K562 (cell line): ENCODE measurements around the gene ZBTB22. TPM values are rescaled to one million over a fixed set of nuclear protein-coding genes. Genes with fewer than 3 reads are reported as not detected.

Experiments
- C11orf30 ChIP-seq: fragments of 450-650 bp; IDR thresholded peaks from 2 replicates; pipeline ENCODE4 v1.6.1; 2016; ENCODE audit warnings: low read depth, mild to moderate bottlenecking
- COPS2 ChIP-seq: fragments of 450-650 bp; conservative IDR thresholded peaks from 2 replicates; pipeline ENCODE4 v1.6.1; 2016; ENCODE audit warnings: mild to moderate bottlenecking, moderate library complexity
- CREM ChIP-seq: IDR thresholded peaks from 2 replicates; pipeline ENCODE4 v1.6.1; 2014; ENCODE audit warnings: antibody characterized with exemption, low read depth
- CSDE1 ChIP-seq, 2 experiments: fragments of 450-650 bp; IDR thresholded peaks; 2 replicates each; pipeline ENCODE4 v1.6.1; 2016; ENCODE audit warnings: mild to moderate bottlenecking in 1 of 2
- ETS2 ChIP-seq: IDR thresholded peaks from 2 replicates; pipeline ENCODE4 v1.6.1; 2016; ENCODE audit warnings: borderline replicate concordance, missing genetic modification characterization, mild to moderate bottlenecking, moderate library complexity, missing compliant biosample characterization; ENCODE audit not compliant: poor library complexity, severe bottlenecking
- ETV6 ChIP-seq, 3 experiments: fragments of 150-350 bp in 1 of 3; sonication (generic) in 1 of 3; formaldehyde crosslinking in 1 of 3; IDR thresholded peaks; 2 replicates each; pipeline versions ENCODE4 v1.6.1 to v1.8.0; 2014 to 2022; ENCODE audit warnings: borderline replicate concordance in 2 of 3, low read depth in 2 of 3, antibody characterized with exemption in 1 of 3, low read length in 1 of 3, mild to moderate bottlenecking in 1 of 3, missing genetic modification reagents in 1 of 3
- GABPB2 ChIP-seq: fragments of 250-450 bp; sonication (Bioruptor Pico); conservative IDR thresholded peaks from 2 replicates; pipeline ENCODE4 v1.5.1; 2021; ENCODE audit warnings: mild to moderate bottlenecking
- HNRNPK ChIP-seq: fragments of 200-400 bp; formaldehyde crosslinking; IDR thresholded peaks from one replicate; pipeline ENCODE4 v1.6.1; 2018; ENCODE audit warnings: mild to moderate bottlenecking, low read depth, low read length; ENCODE audit not compliant: poor library complexity, severe bottlenecking
- LCOR ChIP-seq: sonication (generic); formaldehyde crosslinking; IDR thresholded peaks from 2 replicates; pipeline ENCODE4 v1.8.0; 2022; ENCODE audit warnings: mild to moderate bottlenecking, missing genetic modification reagents
- MYC ChIP-seq, 2 experiments: fragments of 250-450 bp in 1 of 2; sonication (Bioruptor Pico) in 1 of 2; IDR thresholded peaks; 2 replicates each; pipeline versions ENCODE4 v1.5.1 to v1.6.1; 2012 to 2021; ENCODE audit warnings: low read depth in 2 of 2, borderline replicate concordance in 1 of 2, improper control_type of control experiment in 1 of 2, low read length in 1 of 2, mild to moderate bottlenecking in 1 of 2, moderate library complexity in 1 of 2
- RCOR1 ChIP-seq, 2 experiments: IDR thresholded peaks; 2 replicates each; pipeline ENCODE4 v1.6.1; 2012; ENCODE audit warnings: low read depth in 2 of 2, low read length in 2 of 2, borderline replicate concordance in 1 of 2, improper control_type of control experiment in 1 of 2
- RFX7 ChIP-seq: fragments of 250-450 bp; sonication (Bioruptor Pico); IDR thresholded peaks from 2 replicates; pipeline ENCODE4 v1.5.1; 2021; ENCODE audit warnings: mild to moderate bottlenecking
- TAF9B ChIP-seq: fragments of 450-650 bp; IDR thresholded peaks from 2 replicates; pipeline ENCODE4 v1.6.1; 2018; ENCODE audit warnings: mild to moderate bottlenecking; ENCODE audit not compliant: partially characterized antibody
- TARDBP ChIP-seq: fragments of 450-650 bp; IDR thresholded peaks from 2 replicates; pipeline ENCODE4 v1.6.1; 2016
- TEAD1 ChIP-seq, 2 experiments: fragments of 450-650 bp in 1 of 2; sonication (generic) in 1 of 2; formaldehyde crosslinking; IDR thresholded peaks; 2 replicates each; pipeline versions ENCODE4 v1.4.0 to v1.8.0; 2020 to 2022; ENCODE audit warnings: mild to moderate bottlenecking in 2 of 2, missing genetic modification reagents in 1 of 2
- ZC3H8 ChIP-seq: fragments of 450-650 bp; IDR thresholded peaks from 2 replicates; pipeline ENCODE4 v1.6.1; 2017
- ZNF282 ChIP-seq: sonication (generic); formaldehyde crosslinking; IDR thresholded peaks from 2 replicates; pipeline ENCODE4 v1.8.1; 2023; ENCODE audit warnings: missing genetic modification reagents
- ZNF57 ChIP-seq: fragments of 450-650 bp; formaldehyde crosslinking; IDR thresholded peaks from 2 replicates; pipeline ENCODE4 v1.4.0; 2020; ENCODE audit warnings: mild to moderate bottlenecking, moderate library complexity
- ZNF696 ChIP-seq: fragments of 250-450 bp; sonication (Bioruptor Pico); conservative IDR thresholded peaks from 2 replicates; pipeline ENCODE4 v1.4.0; 2020; ENCODE audit warnings: mild to moderate bottlenecking, moderate library complexity
- polyA plus RNA-seq, 8 experiments: library from polyadenylated mRNA; depleted of rRNA in 4 of 8; stranded (reverse) in 5 of 8; unstranded in 3 of 8; fragments of >200 nt; fragmentation: Nextera tagmentation in 2 of 8; fragmentation: Illumina TruSeq in 1 of 8; extraction: Ambion mirVana in 2 of 8; extraction: Trizol in 1 of 8; gene quantifications; 2 replicates each; pipeline versions ENCODE4 v1.2.1 to v1.2.3, GENCODE V29; 2011 to 2014; ENCODE audit warnings: inconsistent platforms in 1 of 8, missing spikeins in 1 of 8
- total RNA-seq, 7 experiments: library from RNA; depleted of rRNA in 6 of 7; stranded (reverse); fragments of >200 nt in 6 of 7; fragmentation: Illumina TruSeq in 2 of 7; extraction: Trizol in 2 of 7; gene quantifications; 2 replicates each; pipeline versions ENCODE4 v1.2.1 to v1.2.3, GENCODE V29; 2011 to 2021; ENCODE audit warnings: low replicate concordance in 1 of 7
- TF ChIP-seq, protein P1 (sequence below): sonication (generic); formaldehyde crosslinking; IDR thresholded peaks from 2 replicates; pipeline ENCODE4 v1.8.1; 2023; ENCODE audit warnings: mild to moderate bottlenecking, missing genetic modification reagents
- TF ChIP-seq, protein P2 (sequence below): fragments of 450-650 bp; IDR thresholded peaks from one replicate; pipeline ENCODE4 v1.6.1; 2018; ENCODE audit warnings: mild to moderate bottlenecking, moderate library complexity; ENCODE audit not compliant: partially characterized antibody
- TF ChIP-seq, protein P3 (sequence below): fragments of 250-450 bp; sonication (Bioruptor Pico); IDR thresholded peaks from 2 replicates; pipeline ENCODE4 v1.4.0; 2020; ENCODE audit warnings: mild to moderate bottlenecking

The ZBTB22 gene
- total and polyA plus RNA-seq, 9 of the 15 experiments (the other 6 are each of a cell fraction or from before 2014, with no cell fraction given), result 0.21 to 11.9 (median 7.1) TPM

DNA sequence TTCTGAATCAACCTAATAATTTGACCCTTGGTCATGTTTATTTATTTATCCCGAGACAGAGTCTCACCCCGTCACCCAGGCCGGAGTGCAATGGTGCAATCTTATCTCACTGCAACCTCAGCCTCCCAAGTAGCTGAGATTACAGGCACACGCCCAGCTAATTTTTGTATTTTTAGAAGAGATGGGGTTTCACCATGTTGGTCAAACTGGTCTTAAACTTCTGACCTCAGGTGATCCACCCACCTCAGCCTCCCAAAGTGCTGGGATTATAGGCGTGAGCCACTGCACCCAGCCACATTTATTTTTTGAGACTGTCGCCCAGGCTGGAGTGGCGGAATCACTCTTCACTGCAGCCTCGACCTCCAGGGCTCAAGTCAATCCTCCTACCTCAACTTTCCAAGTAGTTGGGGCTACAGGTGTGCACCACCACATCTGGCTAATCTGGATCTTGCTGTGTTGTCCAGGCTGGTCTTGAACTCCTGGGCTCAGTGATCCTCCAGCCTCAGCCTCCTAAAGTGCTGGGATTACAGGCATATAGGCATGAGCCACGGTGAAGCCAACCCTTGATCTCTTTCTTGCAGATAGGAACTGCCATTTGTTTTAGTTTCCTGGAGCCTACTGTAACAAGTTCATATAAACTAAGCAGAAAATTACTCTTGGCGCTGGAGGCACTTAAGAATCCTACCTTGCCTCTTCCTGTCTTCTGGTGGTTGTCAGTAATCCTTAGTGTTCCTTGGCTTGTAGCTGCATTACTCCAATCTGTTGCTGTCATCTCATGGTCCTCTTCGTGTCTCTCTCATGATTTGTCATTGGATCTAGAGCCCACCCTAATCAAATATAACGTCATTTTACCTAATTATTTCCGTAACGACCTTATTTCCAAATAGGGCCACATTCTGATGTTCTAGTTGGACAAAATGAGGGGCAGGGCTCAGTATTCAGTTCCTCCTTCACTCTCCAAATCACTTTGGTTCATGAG, 43.3 kb downstream of the ZBTB22 start (continued):
- TF ChIP-seq ZNF282 (CRISPR knock-in tag) (no peak), TAF9B (no peak), ZNF57 (no peak), ETV6 (IDR thresholded peaks at IDR 0.05; ENCODE audit: borderline replicate concordance in 1 of 2, low read depth in 2 of 2, low read length in 1 of 2) (no peak), ETV6 (CRISPR knock-in tag; IDR thresholded peaks at IDR 0.05; ENCODE audit: borderline replicate concordance) (no peak), RCOR1 (IDR thresholded peaks at IDR 0.05; ENCODE audit: borderline replicate concordance in 1 of 2, low read depth in 2 of 2, low read length in 2 of 2) (peak; percentile 73 to 97), COPS2 (no peak), GABPB2 (CRISPR knock-in tag) (no peak), TEAD1 (CRISPR knock-in tag; IDR thresholded peaks at IDR 0.05) (no peak), HNRNPK (no peak), RFX7 (CRISPR knock-in tag) (no peak), CSDE1 (IDR thresholded peaks at IDR 0.05) (no peak), CREM (no peak), ZC3H8 (no peak), TARDBP (no peak), ETS2 (tag) (no peak), LCOR (0 out of 2 replicates have a peak, but pooled peaks have one; percentile 5), C11orf30 (no peak), MYC (IDR thresholded peaks at IDR 0.05; ENCODE audit: low read depth, low read length) (no peak), MYC (CRISPR knock-in tag; IDR thresholded peaks at IDR 0.05; ENCODE audit: borderline replicate concordance, low read depth) (no peak), ZNF696 (0 out of 2 replicates have a peak, but pooled peaks have one; percentile 28)
- TF ChIP-seq, protein P1, sequence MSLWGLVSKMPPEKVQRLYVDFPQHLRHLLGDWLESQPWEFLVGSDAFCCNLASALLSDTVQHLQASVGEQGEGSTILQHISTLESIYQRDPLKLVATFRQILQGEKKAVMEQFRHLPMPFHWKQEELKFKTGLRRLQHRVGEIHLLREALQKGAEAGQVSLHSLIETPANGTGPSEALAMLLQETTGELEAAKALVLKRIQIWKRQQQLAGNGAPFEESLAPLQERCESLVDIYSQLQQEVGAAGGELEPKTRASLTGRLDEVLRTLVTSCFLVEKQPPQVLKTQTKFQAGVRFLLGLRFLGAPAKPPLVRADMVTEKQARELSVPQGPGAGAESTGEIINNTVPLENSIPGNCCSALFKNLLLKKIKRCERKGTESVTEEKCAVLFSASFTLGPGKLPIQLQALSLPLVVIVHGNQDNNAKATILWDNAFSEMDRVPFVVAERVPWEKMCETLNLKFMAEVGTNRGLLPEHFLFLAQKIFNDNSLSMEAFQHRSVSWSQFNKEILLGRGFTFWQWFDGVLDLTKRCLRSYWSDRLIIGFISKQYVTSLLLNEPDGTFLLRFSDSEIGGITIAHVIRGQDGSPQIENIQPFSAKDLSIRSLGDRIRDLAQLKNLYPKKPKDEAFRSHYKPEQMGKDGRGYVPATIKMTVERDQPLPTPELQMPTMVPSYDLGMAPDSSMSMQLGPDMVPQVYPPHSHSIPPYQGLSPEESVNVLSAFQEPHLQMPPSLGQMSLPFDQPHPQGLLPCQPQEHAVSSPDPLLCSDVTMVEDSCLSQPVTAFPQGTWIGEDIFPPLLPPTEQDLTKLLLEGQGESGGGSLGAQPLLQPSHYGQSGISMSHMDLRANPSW (CRISPR knock-in tag), result no peak
- TF ChIP-seq, protein P2, sequence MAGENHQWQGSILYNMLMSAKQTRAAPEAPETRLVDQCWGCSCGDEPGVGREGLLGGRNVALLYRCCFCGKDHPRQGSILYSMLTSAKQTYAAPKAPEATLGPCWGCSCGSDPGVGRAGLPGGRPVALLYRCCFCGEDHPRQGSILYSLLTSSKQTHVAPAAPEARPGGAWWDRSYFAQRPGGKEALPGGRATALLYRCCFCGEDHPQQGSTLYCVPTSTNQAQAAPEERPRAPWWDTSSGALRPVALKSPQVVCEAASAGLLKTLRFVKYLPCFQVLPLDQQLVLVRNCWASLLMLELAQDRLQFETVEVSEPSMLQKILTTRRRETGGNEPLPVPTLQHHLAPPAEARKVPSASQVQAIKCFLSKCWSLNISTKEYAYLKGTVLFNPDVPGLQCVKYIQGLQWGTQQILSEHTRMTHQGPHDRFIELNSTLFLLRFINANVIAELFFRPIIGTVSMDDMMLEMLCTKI, result no peak
- TF ChIP-seq, protein P3, sequence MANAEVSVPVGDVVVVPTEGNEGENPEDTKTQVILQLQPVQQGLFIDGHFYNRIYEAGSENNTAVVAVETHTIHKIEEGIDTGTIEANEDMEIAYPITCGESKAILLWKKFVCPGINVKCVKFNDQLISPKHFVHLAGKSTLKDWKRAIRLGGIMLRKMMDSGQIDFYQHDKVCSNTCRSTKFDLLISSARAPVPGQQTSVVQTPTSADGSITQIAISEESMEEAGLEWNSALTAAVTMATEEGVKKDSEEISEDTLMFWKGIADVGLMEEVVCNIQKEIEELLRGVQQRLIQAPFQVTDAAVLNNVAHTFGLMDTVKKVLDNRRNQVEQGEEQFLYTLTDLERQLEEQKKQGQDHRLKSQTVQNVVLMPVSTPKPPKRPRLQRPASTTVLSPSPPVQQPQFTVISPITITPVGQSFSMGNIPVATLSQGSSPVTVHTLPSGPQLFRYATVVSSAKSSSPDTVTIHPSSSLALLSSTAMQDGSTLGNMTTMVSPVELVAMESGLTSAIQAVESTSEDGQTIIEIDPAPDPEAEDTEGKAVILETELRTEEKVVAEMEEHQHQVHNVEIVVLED, result no peak
